HG02759 (cell line): ENCODE results near the gene FRMD8.
"Not testable (repeated sequence)": the region's sequence is repeated elsewhere in the genome, so short reads cannot be mapped to it uniquely, and the experiment has no call there.

Experiments
- ATAC-seq: cut with Tn5 transposase; IDR thresholded peaks from one replicate; pipeline ENCODE4 v1.9.1; 2021; ENCODE audit warnings: mild to moderate bottlenecking, moderate library complexity; ENCODE audit not compliant: unreplicated experiment

Gene FRMD8

DNA sequence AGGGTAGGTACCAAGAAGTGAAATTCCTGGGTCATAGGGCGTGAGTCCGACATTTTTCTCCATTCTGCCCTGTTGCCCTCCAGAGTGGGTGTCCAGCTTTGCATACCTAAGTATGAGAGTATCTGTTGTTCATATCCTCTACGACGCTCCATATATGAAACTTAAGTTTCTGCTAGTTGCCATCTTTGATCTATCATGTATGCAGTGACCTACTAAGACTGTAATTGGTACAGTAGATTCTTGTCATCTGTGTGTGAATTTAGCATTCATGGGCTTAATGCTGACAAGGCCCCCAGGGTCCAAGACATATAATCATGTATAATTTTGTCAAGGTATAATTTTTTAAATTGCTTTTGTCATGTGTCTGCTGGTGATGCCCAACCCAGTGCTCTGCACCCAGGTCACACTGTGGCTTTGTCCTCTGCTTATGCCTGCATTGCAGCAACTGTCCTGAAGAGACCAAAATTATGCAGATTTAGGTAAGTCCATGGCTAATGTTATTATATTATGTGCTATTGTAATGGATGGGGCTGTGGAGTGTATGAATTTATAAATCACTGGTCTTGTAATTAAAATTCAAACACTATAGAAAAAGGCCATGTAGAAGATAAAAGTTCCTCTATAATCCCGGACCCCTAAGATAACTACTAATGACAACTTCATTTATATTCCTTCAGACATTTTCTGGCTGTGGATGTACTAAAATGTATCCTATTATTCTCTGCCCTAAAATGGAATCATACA is 48.4 kb downstream of the FRMD8 start:
- ATAC-seq: no peak

DNA sequence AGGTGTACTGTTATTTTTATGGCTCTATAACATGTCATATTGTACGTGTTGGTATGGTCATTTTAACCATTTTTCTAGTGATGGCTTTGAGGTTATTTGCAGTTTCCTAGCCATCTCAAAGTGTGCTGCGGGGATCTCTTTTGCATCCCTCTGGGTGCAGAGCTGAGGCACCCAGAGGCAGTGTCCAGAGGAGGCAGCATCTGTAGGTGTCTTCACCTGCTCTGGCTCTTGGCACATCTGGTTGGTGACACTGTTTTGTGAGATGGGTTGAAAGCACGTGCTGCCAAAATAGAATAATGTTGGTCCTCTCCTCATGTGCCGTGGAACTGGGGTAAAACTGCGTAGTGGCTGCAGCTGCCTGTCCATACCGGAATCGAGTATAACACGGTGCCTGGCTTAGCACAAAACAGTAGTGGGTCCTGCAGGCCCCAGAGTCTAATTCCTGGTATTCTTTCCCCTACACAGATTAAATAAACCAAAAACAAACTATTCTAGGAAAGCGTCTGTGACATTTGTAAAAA is 49.0 kb downstream of the FRMD8 start:
- no peak for ATAC-seq

DNA sequence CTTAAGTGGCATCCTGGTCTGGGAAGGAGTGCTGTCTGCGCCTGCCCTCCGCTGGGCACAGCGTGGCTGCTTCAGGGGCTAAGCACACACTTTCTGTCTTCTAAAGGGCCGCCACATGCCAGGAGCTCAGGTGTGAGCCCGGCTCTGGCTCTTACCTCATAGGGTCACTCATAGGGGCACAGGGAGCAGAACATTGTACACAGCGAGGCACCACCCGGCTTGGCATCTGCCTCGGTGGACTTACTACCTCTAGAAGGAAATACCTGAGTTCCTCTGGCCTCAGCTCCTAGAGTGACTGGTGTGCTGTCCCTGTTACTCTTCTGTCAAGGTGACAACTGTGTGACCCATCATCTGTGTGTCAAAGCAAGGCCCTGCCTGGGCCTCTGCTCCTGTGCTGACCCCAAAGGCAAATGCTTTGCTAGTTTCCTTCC is 49.6 kb downstream of the FRMD8 start:
- no peak for ATAC-seq

DNA sequence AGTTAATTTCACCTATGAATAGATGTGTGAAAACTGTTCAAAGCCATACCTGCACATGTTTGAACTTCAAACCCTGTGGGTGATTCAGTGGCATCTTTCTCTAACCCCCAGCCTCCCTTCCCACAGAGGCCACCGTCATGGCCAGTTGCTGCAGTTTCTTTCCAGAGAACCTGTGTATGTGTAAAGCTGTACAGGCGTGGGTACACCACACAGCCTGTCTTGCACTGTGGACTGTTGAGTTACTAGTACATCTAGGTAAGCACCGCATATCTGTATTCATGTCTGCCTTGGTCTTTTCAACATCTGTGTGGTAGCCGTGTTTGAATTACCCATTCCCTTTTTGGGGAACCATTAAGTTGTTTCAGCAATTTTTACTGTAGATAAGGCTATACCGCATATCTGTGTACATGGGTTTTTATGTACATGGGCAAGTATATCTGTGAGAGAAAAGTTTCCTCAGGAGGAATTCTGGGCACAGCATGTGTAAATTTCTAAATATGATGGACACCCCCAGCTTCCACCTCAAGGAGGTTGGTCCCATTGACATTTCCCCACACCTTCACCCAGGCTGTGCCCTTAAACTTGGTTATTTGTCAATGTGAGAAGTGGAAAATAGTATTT is 50.1 kb downstream of the FRMD8 start:
- ATAC-seq: no peak

DNA sequence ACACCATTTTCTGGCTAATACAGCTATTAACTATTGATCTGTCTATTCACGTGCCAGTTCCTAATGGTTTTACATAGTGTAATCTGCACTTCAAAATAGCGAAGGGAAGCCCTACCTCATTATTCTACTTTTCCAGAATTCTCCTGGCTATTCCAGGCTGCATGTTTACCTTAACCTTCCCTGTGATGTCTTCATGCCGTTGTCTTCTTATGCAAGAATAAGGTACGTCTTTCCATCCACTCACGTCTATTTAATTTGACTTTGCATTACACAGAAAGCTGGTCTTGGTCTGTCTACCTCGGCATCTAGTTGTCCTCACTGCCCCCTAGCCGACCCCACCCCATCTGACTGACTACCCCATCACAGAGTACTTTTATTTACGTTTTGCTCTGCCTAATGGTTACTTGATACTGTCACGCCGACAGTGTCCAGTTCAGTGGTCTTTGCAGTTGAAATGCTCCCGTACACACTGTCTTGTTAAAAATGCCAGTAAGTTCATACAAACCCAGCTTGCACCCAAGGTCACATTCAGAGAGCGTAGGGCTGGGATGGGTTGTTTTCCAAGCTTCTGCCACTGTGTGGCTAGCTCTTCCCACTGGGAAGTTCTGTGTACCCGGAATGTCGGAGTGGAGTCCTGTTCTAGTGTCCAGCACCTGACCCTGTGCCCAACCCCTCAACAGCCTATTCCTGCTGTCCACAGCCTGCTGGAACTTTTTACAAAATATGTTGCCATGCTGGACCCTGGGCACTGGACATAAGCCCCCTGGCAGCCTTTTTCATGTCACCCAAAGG is 51.2 kb downstream of the FRMD8 start:
- no peak for ATAC-seq

DNA sequence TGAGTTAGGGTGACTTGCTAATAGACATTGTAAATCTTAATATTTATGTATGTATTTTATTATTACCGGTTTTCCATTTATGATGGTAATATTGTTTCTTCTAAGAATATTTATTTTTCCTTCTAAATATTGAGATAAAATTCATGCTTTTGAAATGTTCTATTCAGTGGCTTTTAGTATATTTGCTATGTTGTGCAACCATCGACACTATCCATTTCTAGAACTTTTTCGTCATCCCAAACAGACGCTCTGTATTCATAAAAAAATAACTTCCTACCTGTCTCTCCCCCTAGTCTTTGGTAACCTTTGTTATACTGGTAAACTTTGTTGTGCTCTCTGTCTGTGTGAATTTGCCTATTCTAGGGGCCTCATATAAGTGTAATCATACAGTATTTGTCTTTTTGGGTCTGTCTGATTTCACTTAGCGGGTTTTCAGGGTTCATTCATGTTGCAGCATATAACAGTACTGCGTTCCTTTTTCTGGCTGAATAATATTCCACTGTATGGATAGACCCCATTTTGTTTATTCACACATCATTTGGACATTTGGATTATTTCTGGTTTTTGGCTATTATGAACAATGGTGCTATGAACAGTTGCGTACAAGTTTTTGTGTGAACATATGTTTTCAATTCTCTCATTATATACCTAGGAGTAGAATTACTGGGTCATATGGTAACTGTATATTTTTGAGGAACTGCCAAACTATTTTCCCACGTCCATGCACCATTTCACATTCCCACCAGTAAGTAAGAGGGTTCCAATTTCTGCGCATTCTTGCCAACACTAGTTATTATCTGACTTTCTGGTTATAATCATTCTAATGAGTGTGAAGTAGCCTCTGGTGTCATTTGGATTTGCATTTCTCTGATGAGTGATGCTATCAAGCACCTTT is 52.1 kb downstream of the FRMD8 start:
- ATAC-seq: no peak

DNA sequence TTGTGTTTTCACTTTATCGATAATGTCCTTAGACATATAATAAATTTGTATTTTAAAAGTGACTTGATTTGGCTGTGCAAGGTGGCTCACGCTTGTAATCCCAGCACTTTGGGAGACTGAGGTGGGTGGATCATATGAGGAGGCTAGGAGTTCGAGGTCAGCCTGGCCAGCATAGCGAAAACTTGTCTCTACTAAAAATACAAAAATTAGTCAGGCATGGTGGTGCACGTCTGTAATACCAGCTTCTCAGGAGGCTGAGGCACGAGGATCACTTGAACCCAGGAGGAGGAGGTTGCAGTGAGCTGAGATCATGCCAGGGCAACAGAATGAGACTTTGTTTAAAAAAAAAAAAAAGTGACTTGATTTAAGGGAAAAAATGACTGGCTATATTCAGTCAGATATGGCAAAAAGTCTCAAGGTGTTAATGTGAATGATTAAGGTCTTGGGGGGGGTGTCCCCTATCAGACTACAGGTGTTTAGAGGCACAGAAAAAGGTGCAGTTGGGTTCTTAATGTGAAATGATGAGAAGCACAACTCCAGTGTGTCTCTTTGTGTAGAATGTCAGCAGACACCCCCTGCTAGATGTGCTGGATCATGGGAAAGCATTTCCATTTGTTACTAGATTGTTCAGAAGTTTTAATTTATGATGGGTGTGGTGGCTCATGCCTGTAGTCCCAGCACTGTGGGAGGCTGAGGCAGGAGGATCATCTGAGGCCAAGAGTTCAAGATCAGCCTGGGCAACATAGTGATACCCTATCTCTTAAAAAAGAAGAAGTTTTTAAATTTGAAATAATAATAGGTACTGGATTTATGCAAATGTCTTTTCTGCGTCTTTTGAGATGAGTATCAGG is 53.1 kb downstream of the FRMD8 start:
- no peak for ATAC-seq

DNA sequence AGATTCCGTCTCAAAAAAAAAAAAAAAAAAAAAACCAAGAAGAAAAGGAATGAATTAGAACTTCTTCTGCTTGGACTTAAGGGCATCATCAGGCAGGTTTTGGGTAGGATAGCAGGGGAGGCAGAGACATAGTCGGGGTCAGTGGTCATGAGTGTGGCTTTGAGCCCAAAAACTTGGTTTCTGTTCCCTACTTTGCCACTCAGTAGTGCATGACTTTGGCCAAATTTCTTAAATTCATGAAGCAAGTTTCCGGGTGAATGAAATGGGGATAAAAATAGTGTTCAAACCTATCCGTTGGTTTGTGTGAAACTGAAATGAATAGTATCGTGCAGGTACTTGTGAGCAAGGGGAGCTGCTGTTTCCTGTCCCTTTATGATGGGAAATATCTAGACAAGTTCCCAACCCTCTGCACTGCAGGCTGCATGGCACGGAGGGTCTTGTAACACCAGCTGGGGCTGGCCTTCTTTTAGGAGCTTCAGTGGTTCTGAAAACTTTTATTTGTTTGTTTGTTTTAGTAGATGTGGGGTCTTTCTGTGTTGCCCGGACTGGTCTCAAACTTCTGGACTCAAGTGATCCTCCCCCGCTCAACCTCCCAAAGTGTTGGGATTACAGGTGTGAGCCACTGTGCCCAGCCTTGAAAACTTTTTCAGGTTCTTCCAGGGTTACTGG is 54.5 kb downstream of the FRMD8 start:
- peak; percentile 59 for ATAC-seq

DNA sequence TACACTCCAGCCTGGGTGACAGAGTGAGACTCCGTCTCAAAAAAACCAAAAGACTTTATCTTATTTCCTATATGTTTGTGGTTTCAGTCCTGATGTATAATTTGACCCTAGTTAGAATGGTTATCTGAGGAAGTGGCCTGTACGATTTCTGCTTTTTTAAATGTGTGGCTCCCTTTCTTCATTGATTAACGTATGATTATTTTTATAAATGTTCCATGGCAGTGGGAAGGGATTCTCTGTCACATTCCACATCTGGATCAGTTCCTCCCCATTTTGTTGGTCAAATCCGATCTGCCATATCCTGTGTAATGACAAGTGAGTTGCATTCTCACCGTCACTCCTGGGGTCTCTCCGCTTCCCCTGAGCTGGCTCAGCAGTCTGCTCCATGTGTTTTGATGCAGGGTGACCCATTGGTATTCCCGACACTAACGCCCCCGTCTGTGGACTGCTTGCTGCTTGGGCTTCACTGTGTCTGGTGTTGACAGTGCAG is 56.5 kb downstream of the FRMD8 start:
- ATAC-seq: no peak

DNA sequence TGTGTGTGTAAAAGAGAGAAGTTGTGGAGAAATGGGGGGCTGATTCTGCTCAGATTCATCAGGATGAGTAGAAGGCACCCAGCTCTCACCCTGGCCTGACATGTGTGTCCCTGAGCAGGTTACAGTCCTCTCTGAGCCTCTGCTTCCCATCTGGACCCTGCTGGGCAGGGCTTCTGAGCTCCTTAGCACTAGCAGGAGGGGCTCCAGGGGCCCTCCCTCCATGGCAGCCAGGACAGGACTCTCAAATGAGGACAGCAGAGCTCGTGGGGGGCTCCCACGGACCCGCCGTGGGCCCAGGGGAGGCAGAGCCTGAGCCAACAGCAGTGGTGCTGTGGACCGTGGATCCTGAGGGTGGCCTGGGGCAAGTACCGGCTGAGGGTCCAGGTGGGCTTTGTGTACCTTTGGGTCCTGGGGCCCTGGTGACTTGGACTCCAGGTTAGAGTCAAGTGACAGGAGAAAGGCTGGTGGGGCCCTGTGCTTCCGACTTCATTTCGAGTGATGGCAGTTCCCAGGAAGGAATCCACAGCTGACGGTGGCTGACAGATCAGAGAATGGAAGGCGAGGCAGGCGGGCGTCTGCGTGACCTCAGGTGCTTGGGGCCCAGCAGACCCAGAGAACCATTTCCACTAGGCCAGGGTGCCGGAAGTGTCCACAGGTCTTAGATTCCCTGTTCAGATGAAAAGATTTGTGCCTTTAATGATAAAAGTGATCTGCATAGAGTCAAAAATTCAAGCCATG is 58.0 kb downstream of the FRMD8 start:
- ATAC-seq: no peak

DNA sequence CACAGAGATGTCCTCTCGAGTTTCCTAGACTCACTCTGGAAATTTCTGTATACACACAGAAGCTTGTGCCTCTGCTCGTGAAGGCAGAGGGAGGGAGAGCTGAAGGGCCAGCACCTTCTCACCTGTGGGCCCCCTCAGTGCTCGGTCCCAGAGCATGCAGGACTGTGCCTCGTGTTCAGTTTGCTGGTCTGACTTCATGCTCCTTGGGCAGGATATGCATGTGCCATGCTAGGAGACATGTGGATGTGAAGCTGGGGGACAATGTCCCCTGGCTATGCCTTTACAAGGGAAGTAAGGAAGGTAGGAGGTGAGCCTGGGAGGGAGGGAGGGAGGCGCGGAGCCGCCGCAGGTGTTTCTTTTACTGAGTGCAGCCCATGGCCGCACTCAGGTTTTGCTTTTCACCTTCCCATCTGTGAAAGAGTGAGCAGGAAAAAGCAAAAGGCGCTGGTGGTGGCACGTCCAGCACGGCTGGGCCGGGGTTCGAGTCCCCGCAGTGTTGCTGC is 58.7 kb downstream of the FRMD8 start:
- ATAC-seq: no peak

DNA sequence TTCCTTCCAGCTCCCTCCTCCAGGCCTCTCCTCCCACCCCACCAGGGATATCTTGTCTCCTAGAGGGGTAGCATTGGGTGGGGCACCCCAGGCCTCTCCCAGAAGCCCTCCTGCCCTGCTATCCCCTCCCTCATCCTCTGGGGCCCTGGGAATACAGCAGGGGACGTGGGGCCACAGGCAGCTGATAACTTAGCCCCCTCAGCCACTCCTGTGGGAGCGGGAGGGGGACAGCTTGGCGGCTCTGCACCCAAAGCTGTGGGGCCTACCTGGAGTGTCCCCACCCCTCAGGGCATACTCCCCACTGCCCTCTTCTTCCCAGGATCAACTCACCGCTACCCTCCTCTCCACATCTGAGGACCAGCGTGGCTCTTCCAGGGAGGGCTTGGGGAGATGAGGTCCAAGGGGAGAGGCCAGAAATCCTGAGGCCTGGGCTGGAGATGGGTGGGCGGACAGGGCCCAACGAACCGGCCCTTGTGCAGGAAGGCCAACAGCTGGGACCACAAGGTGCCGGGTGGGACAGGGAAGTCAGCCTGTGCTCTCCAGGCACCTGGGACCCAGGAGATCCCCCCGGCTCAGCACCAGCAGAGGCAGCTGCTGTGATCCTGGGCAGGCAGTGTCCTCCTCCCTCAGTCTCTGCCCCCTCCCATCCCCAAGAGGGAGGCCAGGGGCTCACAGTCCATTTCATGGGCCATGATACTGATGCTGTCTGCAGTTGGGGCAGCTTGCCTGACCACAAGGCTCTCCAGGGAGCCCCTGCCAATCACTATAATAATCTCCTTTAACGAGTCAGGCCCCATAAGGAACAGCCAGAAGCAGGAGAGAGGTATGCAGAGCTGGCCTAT is 59.4 kb downstream of the FRMD8 start:
- no peak for ATAC-seq

DNA sequence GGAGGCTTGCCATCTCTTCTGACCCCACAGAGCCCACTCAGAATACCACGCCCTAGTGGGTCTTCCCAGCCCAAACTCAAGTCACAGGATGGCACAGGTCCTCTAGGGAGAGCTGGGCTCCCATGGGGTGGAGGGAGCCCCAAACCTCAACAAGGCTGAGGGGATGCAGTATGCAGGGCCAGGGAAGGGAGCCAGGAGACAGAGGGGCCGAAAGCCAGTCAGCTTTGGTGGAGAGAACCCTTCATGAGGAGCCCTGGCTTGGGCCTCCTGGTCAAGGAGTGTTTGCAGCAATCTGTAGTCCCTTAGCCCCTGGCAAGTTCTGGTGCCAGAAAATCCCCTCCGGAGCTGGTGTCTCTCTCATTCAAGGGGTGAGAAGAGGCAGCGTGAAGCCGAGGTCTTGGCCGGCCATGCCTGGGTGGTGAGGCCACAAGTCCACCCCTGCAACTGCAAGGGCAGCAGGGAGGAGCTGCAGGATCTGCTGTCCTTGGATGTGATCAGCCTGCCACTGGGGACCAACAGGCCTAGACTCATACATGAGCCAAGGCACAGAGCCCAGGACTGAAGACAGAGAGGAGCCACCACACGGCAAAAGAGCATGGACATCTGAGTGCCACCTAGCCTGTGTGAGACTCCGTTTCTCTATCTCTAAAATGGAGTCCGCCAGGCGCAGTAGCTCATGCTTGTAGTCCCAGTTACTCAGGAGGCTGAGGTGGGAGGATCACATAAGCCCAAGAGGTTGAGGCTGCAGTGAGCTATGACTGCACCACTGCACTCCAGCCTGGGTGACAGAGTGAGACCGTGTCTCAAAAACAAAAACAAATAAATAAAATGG is 60.2 kb downstream of the FRMD8 start:
- no peak for ATAC-seq

DNA sequence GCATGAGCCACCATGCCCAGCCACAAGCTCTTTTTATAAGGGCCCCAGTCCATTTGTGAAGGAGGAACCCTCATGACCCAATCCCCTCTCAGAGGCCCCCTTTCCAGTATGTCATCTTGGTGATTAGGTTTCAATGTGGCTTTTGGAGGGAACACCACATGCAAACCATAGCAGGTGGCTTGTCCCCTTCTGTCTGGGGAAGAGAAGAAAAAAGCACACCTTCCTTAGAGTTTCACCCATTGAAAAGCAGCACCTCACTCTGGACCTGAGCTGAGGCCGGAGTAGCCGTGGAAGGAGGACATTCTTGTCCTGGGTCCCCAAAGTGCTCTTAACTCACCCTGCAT is 61.6 kb downstream of the FRMD8 start:
- no peak for ATAC-seq

DNA sequence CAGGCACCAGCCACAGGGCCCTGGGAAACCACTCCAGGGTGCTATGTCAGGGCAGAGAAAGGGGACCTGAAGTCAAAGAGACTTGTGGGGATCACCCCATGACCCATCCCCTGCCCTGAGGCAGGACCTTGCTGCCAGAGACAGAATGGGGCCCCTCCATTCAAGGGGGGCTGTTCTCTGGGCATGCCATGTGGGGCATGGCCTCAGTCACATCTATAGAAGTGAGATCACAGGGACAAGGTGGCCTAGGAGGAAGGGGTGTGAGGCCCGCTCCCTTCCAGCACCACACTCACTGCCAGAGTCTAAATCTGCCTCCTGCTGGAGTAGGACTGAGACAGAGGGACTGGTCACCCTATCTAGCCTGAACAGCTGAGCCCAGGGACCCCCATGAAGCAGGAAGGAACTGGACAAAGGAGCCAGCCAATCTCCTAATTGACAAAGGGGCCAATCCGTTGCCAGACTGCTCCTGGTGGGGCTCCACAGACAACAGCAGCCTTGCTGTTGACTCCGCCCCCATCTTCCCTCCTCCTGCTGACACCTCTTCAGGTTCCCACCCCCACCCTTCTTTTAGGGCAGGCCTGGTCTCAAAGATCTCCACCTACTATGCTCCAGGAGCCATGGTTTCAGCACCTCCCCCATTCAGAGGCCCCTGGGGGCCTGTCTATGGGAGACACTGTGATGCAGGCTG is 62.1 kb downstream of the FRMD8 start:
- ATAC-seq: no peak

DNA sequence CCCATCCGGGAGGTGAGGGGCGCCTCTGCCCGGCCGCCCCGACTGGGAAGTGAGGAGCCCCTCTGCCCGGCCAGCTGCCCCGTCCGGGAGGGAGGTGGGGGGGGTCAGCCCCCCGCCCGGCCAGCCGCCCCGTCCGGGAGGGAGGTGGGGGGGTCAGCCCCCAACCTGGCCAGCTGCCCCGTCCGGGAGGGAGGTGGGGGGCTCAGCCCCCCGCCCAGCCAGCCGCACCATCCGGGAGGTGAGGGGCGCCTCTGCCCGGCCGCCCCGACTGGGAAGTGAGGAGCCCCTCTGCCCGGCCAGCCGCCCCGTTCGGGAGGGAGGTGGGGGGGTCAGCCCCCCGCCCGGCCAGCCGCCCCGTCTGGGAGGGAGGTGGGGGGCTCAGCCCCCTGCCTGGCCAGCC is 64.9 kb downstream of the FRMD8 start:
- not testable (repeated sequence) for ATAC-seq
